ENCODE results near the gene DDX43.
"Not testable (repeated sequence)": the region's sequence is repeated elsewhere in the genome, so short reads cannot be mapped to it uniquely, and the experiment has no call there.

The DDX43 gene

DNA sequence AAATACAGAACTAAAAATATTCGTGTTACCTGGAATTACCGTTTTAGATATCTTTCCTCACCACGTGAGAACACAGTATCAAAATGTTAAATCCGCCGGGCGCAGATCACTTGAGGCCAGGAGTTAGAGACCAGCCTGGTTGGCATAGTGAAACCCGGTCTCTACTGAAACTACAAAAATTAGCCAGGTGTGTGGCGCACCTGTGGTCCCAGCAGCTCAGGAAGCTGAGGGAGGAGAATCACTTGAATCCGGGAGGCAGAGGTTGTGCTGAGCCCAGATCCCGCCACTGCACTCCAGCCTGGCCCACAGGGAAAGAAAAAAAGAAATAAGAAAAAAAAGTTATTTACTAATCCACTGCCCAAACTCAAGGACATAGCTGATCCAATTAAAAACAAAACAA lies 4.8 kb upstream of the DDX43 start:
- DNase-seq, result no peak

DNA sequence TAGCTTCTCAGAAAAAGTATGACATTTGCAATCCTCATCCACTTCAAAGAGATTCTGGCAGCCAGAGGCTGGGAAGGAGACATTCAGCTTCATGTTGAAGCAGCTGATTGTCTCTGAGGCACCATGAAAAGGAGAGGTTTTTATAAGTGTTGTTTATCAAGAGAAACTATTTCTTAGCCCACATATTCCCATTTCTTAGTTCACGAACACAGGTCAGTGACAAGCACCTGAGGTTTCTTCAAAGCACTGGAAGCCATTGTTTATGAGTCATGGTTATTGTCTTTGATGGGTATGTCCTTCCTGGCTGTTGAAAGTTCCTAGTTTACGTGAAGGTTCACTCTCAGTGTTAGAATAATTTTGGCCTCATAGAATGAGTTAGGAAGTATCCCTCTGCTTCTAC lies 3.0 kb upstream of the DDX43 start:
- DNase-seq, result no peak

DNA sequence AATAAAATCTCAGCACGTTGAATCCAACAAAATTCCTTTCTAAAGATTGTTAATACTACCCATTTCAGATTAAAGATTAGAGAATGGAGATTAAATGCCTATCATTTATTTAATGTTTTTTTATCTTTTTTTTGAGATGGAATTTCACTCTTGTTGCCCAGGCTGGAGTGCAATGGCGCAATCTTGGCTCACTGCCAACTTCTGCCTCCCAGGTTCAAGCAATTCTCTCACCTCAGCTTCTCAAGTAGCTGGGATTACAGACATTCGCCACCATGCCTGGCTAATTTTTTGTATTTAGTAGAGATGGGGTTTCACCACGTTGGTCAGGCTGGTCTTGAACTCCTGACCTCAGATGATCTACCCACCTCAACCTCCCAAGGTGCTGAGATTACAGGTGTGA lies 2.4 kb upstream of the DDX43 start:
- not testable (repeated sequence) for DNase-seq

GRCh38 chr6:73393278-73393677 lies 1.4 kb upstream of the DDX43 start:
- no peak for DNase-seq

- no peak for DNase-seq
Observed at GRCh38 chr6:73395875-73396274, 1.2 kb downstream of the DDX43 start.

- no peak for DNase-seq
Observed at GRCh38 chr6:73400656-73401055, 6.0 kb downstream of the DDX43 start.

DNA sequence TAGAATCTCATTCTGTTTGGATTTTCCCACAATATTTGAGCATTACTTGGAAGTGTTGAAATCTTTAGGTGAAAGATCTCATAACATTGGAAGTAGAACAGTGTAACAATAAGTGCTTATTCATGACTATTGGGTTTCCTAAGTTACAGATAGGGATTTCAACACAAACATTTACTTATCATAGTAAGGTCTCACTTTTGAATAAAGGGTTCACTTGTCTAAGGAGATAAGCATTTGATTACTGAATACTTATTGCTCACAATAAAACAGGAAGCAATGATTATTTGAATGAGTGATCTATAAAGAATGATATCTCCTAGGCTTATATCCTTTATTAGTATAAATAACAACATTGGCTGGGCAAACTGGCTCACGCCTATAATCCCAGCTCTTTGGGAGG lies 14.8 kb downstream of the DDX43 start:
- peak; percentile 24 for DNase-seq

DNA sequence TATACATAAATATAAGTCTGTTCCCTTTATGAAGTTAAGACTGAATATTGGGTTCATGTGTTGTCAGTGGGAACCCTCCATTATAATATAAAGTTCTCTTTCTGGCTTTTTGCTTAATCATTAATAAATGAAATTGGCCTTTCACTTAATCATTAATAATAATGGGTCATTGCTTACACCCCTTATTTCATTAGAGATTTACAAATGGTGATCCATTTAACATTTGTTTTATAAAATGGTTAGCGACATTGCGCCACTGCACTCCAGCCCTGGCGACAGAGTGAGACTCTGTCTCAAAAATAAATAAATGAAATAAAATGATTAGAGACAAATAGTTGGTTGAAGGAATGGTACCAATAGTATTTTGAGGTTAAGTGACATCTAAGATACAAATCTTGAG lies 18.5 kb downstream of the DDX43 start:
- DNase-seq, result no peak

- peak; percentile 21 for DNase-seq
Observed at GRCh38 chr6:73418081-73418741, 23.6 kb downstream of the DDX43 start.

- no peak for DNase-seq
Observed at GRCh38 chr6:73421534-73421933, 26.9 kb downstream of the DDX43 start.

DNA sequence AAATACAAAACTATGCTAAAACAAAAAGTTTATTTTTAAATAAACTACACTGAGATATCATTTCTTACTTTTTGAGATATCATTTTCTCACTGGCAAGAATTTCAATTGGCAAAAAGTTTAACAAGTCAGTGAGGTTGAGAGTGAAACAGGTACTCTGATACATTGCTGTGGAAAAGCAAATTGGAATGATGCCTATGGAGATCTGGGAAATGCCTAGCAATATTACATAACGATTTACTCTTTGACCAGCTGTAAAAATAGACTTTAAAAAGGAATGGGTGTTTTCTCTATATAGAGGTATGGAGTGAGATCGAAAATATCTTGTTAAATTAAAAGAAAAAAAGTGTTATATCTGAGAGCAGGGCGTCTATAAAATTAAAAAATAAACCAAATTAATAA lies 40.6 kb downstream of the DDX43 start:
- DNase-seq, result no peak

- peak; percentile 26 for DNase-seq
Observed at GRCh38 chr6:73443555-73443954, 48.9 kb downstream of the DDX43 start.

GRCh38 chr6:73451223-73452106 lies 56.8 kb downstream of the DDX43 start:
- peak; percentile 71 for DNase-seq

DNA sequence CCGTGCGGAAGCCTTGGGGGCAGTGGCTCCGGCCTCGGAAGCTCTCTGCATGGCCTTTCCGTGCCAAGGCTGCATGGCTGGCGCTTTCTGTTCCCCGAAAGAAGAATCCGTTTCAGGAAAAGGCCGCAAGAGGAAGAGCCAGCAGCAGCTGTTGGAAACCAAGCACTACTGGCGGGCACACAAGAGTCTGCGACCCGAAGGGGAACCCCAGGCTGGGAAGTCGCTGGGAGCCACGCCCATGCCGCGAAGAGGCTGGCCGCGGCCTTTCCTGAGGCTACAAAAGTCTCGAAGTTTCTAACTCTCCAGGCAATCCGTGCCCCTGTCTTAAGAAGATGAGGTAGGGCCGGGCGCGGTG lies 57.5 kb downstream of the DDX43 start, which contains the start of gene CGAS:
Gene CGAS, minus strand, starts transcription at position 191 of the 355 bp plus-strand sequence. Its CDS starts 116 bp downstream, at position 75.
- DNase-seq, result peak; percentile 89

DNA sequence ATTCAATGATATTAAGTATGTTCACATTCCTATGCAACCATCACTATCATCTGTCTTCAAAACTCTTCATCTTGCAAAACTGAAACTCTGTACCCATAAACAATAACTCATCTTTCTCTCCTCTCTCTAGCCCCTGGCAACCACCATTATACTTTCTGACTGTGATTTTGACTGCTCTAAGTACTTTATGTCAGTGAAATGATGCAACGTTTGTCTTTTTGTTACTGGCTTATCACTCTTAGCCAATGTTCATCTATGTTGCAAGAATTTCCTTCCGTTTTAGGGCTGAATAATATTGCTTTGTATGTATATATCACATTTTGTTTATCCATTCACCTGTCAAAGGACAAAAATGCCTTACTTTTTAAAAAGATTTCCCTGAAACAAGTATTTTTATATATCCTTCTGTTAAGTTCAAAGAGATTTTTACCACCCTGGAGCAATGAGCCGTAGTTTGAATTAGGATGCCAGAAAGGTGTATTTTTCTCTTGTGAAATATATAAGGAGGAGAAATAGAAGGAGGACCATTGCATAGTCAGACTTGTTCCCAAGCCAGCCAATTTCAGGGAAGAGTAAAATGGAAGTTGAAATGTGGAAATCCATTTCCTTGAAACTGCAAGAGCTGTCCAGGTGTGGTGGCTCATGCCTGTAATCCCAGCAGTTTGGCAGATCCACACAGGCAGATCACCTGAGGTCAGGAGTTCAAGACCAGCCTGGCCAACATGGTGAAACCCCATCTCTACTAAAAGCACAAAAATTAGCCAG lies 61.4 kb downstream of the DDX43 start:
- DNase-seq, result peak; percentile 83

GRCh38 chr6:73459474-73459873 lies 64.8 kb downstream of the DDX43 start:
- DNase-seq, result peak; percentile 65

DNA sequence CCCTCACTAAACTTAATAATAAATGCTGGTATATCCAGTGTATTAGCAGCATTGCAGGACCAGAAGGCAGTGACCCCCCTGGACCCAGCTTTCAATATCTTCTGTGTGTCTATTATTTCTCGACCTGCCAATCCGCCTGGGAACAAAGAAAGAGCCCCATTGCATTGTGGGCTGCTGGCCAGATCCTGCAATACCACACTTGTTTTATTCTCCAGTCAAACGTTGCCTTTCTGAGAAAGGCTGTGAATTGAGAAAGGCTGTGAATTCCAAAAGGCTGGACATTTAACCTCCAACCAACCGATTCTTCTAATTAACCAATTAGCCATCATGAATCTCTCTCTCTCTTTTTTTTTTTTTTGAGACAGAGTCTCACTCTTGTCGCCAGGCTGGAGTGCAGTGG lies 65.4 kb downstream of the DDX43 start:
- peak; percentile 46 for DNase-seq

DNA sequence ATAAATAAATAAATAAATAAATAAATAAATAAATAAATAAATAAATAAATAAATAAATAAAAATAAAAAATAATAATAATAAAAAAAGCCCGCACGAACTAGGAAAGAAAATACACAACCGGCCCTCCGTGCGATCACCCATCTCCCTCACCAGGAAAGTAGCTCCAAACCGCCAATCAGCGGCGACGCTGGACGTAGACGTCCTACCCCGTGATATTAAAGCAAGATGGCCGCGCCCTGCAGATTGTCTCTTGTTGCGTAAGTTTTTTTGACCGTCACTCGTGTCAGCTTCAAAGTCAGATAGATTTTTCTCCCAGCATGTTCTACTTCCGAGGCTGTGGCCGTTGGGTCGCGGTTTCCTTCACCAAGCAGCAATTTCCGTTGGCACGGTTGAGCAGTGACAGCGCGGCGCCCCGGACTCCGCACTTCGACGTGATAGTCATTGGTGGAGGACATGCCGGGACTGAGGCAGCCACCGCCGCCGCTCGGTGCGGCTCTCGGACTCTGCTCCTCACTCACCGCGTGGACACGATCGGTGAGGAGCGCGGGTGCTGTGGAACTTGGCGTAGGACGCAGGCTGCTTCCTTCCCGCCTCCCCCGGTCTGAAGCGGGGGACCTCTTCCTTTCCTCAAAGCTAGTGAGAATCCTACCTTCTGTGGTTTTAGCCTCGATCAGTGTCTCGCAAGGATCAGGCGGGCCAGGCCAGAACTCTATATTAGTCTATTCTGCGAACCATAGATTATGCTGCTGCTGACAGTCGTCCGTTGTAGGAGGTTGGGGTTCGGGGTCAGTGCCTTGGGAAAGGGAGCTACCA lies 67.1 kb downstream of the DDX43 start, which contains the start of gene MTO1:
Gene MTO1, plus strand, starts transcription at position 201 of the 814 bp plus-strand sequence. Its CDS starts 118 bp downstream, at position 319.
- DNase-seq, result peak; percentile 98

All from hematopoietic multipotent progenitor cell treated with erythropoietin and hydrocortisone succinate and interleukin-3 and kit ligand, for 6 days (in vitro differentiated cells).